Loucy (cell line): Measurements from ENCODE around the gene OIT3.

Experiments used
- CTCF ChIP-seq: fragments of 200-600 bp; sonication (generic); conservative IDR thresholded peaks from 2 replicates; pipeline ENCODE4 v1.5.1; 2014; ENCODE audit warnings: mild to moderate bottlenecking, antibody characterized with exemption, low read length
- EZH2phosphoT487 ChIP-seq: fragments of 200-600 bp; IDR thresholded peaks from 2 replicates; pipeline ENCODE4 v1.6.1; 2018; ENCODE audit warnings: antibody characterized with exemption, mild to moderate bottlenecking, moderate library complexity, borderline replicate concordance

- TF ChIP-seq CTCF (no peak), EZH2phosphoT487 (no peak)
Measured at GRCh38 chr10:72930276-72930675, 36.7 kb downstream of the OIT3 start.
